HG03095 (cell line): ENCODE measurements around the gene MICAL2.
A peak's percentile ranks its signal among the peaks of the same experiment; 100 is the strongest.

Experiments used
- ATAC-seq: cut with Tn5 transposase; IDR thresholded peaks from one replicate; pipeline ENCODE4 v1.9.1; 2021; ENCODE audit warnings: moderate library complexity; ENCODE audit not compliant: unreplicated experiment

MICAL2 gene

GRCh38 chr11:12110201-12110713 lies at the start of gene MICAL2:
Gene MICAL2, plus strand, starts transcription at chr11:12110590. Its CDS starts 51,566 bp downstream, at chr11:12162156.
- peak; percentile 99 for ATAC-seq

- ATAC-seq: no peak
Observed at GRCh38 chr11:12061851-12062560, 48.4 kb upstream of the MICAL2 start.

- ATAC-seq: no peak
Observed at GRCh38 chr11:12063251-12063650, 47.1 kb upstream of the MICAL2 start.

- ATAC-seq: no peak
Observed at GRCh38 chr11:12064136-12064953, 46.0 kb upstream of the MICAL2 start.

- no peak for ATAC-seq
Observed at GRCh38 chr11:12064954-12065280, 45.5 kb upstream of the MICAL2 start.

- no peak for ATAC-seq
Observed at GRCh38 chr11:12066056-12066798, 44.2 kb upstream of the MICAL2 start.

GRCh38 chr11:12066799-12067508 lies 43.4 kb upstream of the MICAL2 start:
- ATAC-seq: no peak

- ATAC-seq: no peak
Observed at GRCh38 chr11:12067796-12068357, 42.5 kb upstream of the MICAL2 start.

GRCh38 chr11:12069066-12069676 lies 41.2 kb upstream of the MICAL2 start:
- no peak for ATAC-seq

GRCh38 chr11:12070446-12071267 lies 39.7 kb upstream of the MICAL2 start:
- ATAC-seq: no peak

- no peak for ATAC-seq
Observed at GRCh38 chr11:12071574-12071973, 38.8 kb upstream of the MICAL2 start.

- ATAC-seq: no peak
Observed at GRCh38 chr11:12073436-12073835, 37.0 kb upstream of the MICAL2 start.

GRCh38 chr11:12073886-12074285 lies 36.5 kb upstream of the MICAL2 start:
- ATAC-seq: no peak

GRCh38 chr11:12074529-12075195 lies 35.7 kb upstream of the MICAL2 start:
- ATAC-seq: no peak

- ATAC-seq: no peak
Observed at GRCh38 chr11:12075291-12075690, 35.1 kb upstream of the MICAL2 start.

GRCh38 chr11:12075822-12076821 lies 34.3 kb upstream of the MICAL2 start:
- ATAC-seq: no peak

- no peak for ATAC-seq
Observed at GRCh38 chr11:12076840-12077534, 33.4 kb upstream of the MICAL2 start.
